ENCODE data around the gene TMIGD2.
A peak's percentile ranks its signal among the peaks of the same experiment; 100 is the strongest.

DNA sequence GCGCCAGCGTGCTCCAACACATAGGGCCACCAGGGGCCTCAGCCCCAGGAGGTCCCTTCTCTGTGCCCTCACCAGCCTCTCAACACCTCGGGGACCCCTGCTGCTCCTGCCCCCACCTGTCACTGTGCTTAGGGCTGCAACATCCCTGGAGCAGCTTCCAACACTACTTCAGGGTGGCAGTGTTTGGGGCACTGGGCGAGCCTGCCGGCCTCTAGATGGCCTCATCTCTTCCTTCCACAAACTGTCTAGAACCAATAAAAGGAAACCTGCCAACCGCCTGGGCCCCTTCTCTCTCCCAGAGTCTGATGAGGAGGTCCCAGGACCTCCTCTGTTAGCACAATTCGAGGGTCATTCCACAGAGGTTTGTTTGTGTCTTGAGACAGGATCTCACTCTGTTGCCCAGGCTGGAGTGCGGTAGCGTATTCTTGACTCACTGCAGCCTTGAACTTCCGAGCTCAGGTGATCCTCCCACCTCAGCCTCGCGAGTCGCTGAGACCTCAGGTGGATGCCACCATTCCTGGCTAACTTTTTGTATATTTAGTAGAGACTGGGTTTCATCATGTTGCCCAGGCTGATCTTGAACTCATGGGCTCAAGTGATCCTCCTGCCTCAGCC is 33.3 kb downstream of the TMIGD2 start:
- TF ChIP-seq, protein P1, sequence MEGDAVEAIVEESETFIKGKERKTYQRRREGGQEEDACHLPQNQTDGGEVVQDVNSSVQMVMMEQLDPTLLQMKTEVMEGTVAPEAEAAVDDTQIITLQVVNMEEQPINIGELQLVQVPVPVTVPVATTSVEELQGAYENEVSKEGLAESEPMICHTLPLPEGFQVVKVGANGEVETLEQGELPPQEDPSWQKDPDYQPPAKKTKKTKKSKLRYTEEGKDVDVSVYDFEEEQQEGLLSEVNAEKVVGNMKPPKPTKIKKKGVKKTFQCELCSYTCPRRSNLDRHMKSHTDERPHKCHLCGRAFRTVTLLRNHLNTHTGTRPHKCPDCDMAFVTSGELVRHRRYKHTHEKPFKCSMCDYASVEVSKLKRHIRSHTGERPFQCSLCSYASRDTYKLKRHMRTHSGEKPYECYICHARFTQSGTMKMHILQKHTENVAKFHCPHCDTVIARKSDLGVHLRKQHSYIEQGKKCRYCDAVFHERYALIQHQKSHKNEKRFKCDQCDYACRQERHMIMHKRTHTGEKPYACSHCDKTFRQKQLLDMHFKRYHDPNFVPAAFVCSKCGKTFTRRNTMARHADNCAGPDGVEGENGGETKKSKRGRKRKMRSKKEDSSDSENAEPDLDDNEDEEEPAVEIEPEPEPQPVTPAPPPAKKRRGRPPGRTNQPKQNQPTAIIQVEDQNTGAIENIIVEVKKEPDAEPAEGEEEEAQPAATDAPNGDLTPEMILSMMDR (IDR thresholded peaks at IDR 0.05): peak; percentile 10 to 42 (median 24)
- no peak for TF ChIP-seq POLR2A (IDR thresholded peaks at IDR 0.05)

Measured in right lobe of liver (tissue), 4 donors.